ENCODE data around the gene GNPTAB. TPM values are rescaled to one million over a fixed set of nuclear protein-coding genes. Genes with fewer than 3 reads are reported as not detected.

Gene GNPTAB
- total RNA-seq, 1 experiment from 2014 or later: 11.6 TPM

GRCh38 chr12:101841069-101841468 is 10.3 kb upstream of the GNPTAB start:
- Histone ChIP-seq H3K9me3 (ENCODE audit: low read length) (no peaks in the 10 kb centered on the region), H3K4me3 (ENCODE audit: low read length) (no peak overlapping the region), H2AFZ (ENCODE audit: low read length) (no peak overlapping the region), H3K9me2 (replicated peaks; ENCODE audit: insufficient read depth, low read length) (no peaks in the 10 kb centered on the region), H3K27me3 (ENCODE audit: low read length) (no peaks in the 10 kb centered on the region), H3K9ac (ENCODE audit: low read length) (no peak overlapping the region), H3K79me2 (ENCODE audit: low read length) (no peaks in the 10 kb centered on the region), H3K27ac (ENCODE audit: low read length) (no peak overlapping the region), H3K4me1 (ENCODE audit: low read length) (no peaks in the 10 kb centered on the region), H4K20me1 (ENCODE audit: insufficient read depth, low read depth, low read length) (no peaks in the 10 kb centered on the region), H3K4me2 (ENCODE audit: low read depth, low read length, poor library complexity, severe bottlenecking) (no peak overlapping the region), H3K36me3 (ENCODE audit: insufficient read depth, low read length) (no peaks in the 10 kb centered on the region)
- no peak for DNase-seq

GRCh38 chr12:101839324-101840283 is 8.8 kb upstream of the GNPTAB start:
- Histone ChIP-seq H2AFZ (ENCODE audit: low read length) (no peak overlapping the region), H3K9ac (ENCODE audit: low read length) (no peak overlapping the region), H3K4me2 (ENCODE audit: low read depth, low read length, poor library complexity, severe bottlenecking) (no peak overlapping the region), H3K27me3 (ENCODE audit: low read length) (no peaks in the 10 kb centered on the region), H3K27ac (ENCODE audit: low read length) (no peak overlapping the region), H3K9me2 (replicated peaks; ENCODE audit: insufficient read depth, low read length) (no peaks in the 10 kb centered on the region), H3K4me1 (ENCODE audit: low read length) (no peaks in the 10 kb centered on the region), H3K36me3 (ENCODE audit: insufficient read depth, low read length) (no peaks in the 10 kb centered on the region), H3K4me3 (ENCODE audit: low read length) (no peak overlapping the region), H3K9me3 (ENCODE audit: low read length) (no peaks in the 10 kb centered on the region), H4K20me1 (ENCODE audit: insufficient read depth, low read depth, low read length) (no peaks in the 10 kb centered on the region), H3K79me2 (ENCODE audit: low read length) (no peaks in the 10 kb centered on the region)
- DNase-seq: peak; percentile 85

GRCh38 chr12:101838628-101839323 is 8.0 kb upstream of the GNPTAB start:
- Histone ChIP-seq H3K4me2 (ENCODE audit: low read depth, low read length, poor library complexity, severe bottlenecking) (no peak overlapping the region), H3K9me3 (ENCODE audit: low read length) (no peaks in the 10 kb centered on the region), H3K9me2 (replicated peaks; ENCODE audit: insufficient read depth, low read length) (no peaks in the 10 kb centered on the region), H3K4me1 (ENCODE audit: low read length) (no peaks in the 10 kb centered on the region), H3K79me2 (ENCODE audit: low read length) (no peaks in the 10 kb centered on the region), H3K36me3 (ENCODE audit: insufficient read depth, low read length) (no peaks in the 10 kb centered on the region), H4K20me1 (ENCODE audit: insufficient read depth, low read depth, low read length) (no peaks in the 10 kb centered on the region), H3K4me3 (ENCODE audit: low read length) (no peak overlapping the region), H2AFZ (ENCODE audit: low read length) (no peak overlapping the region), H3K27ac (ENCODE audit: low read length) (no peak overlapping the region), H3K9ac (ENCODE audit: low read length) (no peak overlapping the region), H3K27me3 (ENCODE audit: low read length) (no peaks in the 10 kb centered on the region)
- no peak for DNase-seq

GRCh38 chr12:101832030-101832429 is 1.3 kb upstream of the GNPTAB start:
- Histone ChIP-seq H2AFZ (ENCODE audit: low read length) (no peak overlapping the region), H4K20me1 (ENCODE audit: insufficient read depth, low read depth, low read length) (no peaks in the 10 kb centered on the region), H3K9ac (ENCODE audit: low read length) (no peak overlapping the region), H3K4me3 (ENCODE audit: low read length) (no peak overlapping the region), H3K27ac (ENCODE audit: low read length) (no peak overlapping the region), H3K9me2 (replicated peaks; ENCODE audit: insufficient read depth, low read length) (no peaks in the 10 kb centered on the region), H3K4me2 (ENCODE audit: low read depth, low read length, poor library complexity, severe bottlenecking) (no peak overlapping the region), H3K9me3 (ENCODE audit: low read length) (no peaks in the 10 kb centered on the region), H3K36me3 (ENCODE audit: insufficient read depth, low read length) (no peaks in the 10 kb centered on the region), H3K4me1 (ENCODE audit: low read length) (peaks cover 16% of the 10 kb centered on the region), H3K79me2 (ENCODE audit: low read length) (no peaks in the 10 kb centered on the region), H3K27me3 (ENCODE audit: low read length) (no peaks in the 10 kb centered on the region)
- no peak for DNase-seq

- H3K4me1 ChIP-seq (ENCODE audit: low read length): peaks cover 16% of the 10 kb centered on the region
- peak overlapping the region; percentile 86; the same call in 1 of the 2 replicates for H2AFZ ChIP-seq (ENCODE audit: low read length)
- H4K20me1 ChIP-seq (ENCODE audit: insufficient read depth, low read depth, low read length): peaks cover 4% of the 10 kb centered on the region; the same call in 1 of the 2 replicates
- H3K79me2 ChIP-seq (ENCODE audit: low read length): no peaks in the 10 kb centered on the region
- H3K9me2 ChIP-seq (replicated peaks; ENCODE audit: insufficient read depth, low read length): no peaks in the 10 kb centered on the region
- no peaks in the 10 kb centered on the region for H3K9me3 ChIP-seq (ENCODE audit: low read length)
- H3K9ac ChIP-seq (ENCODE audit: low read length): peak overlapping the region; percentile 77
- peak overlapping the region; percentile 84 for H3K4me2 ChIP-seq (ENCODE audit: low read depth, low read length, poor library complexity, severe bottlenecking)
- no peak overlapping the region for H3K27ac ChIP-seq (ENCODE audit: low read length)
- DNase-seq: no peak
- H3K27me3 ChIP-seq (ENCODE audit: low read length): no peaks in the 10 kb centered on the region
- H3K4me3 ChIP-seq (ENCODE audit: low read length): peak overlapping the region; percentile 83
- no peaks in the 10 kb centered on the region for H3K36me3 ChIP-seq (ENCODE audit: insufficient read depth, low read length)
Measured at GRCh38 chr12:101829639-101830366, 956 bp downstream of the GNPTAB start.

GRCh38 chr12:101828463-101829196 is 2.1 kb downstream of the GNPTAB start:
- H3K4me2 ChIP-seq (ENCODE audit: low read depth, low read length, poor library complexity, severe bottlenecking): no peak overlapping the region
- DNase-seq: no peak
- H3K4me1 ChIP-seq (ENCODE audit: low read length): peaks cover 19% of the 10 kb centered on the region

GRCh38 chr12:101826766-101827368 is 3.9 kb downstream of the GNPTAB start:
- Histone ChIP-seq H3K27me3 (ENCODE audit: low read length) (no peaks in the 10 kb centered on the region), H3K4me2 (ENCODE audit: low read depth, low read length, poor library complexity, severe bottlenecking) (no peak overlapping the region), H4K20me1 (ENCODE audit: insufficient read depth, low read depth, low read length) (peaks cover 14% of the 10 kb centered on the region; the same call in 1 of the 2 replicates), H3K4me3 (ENCODE audit: low read length) (no peak overlapping the region), H3K9me3 (ENCODE audit: low read length) (no peaks in the 10 kb centered on the region), H3K9me2 (replicated peaks; ENCODE audit: insufficient read depth, low read length) (no peaks in the 10 kb centered on the region), H3K36me3 (ENCODE audit: insufficient read depth, low read length) (no peaks in the 10 kb centered on the region), H3K79me2 (ENCODE audit: low read length) (no peaks in the 10 kb centered on the region), H3K27ac (ENCODE audit: low read length) (no peak overlapping the region), H3K4me1 (ENCODE audit: low read length) (peaks cover 19% of the 10 kb centered on the region), H3K9ac (ENCODE audit: low read length) (no peak overlapping the region), H2AFZ (ENCODE audit: low read length) (no peak overlapping the region)
- DNase-seq: no peak

More at GRCh38 chr12:101828463-101829196, 2.1 kb downstream of the GNPTAB start:
- Histone ChIP-seq H3K79me2 (ENCODE audit: low read length) (no peaks in the 10 kb centered on the region), H3K4me3 (ENCODE audit: low read length) (no peak overlapping the region), H3K9ac (ENCODE audit: low read length) (no peak overlapping the region), H4K20me1 (ENCODE audit: insufficient read depth, low read depth, low read length) (peaks cover 8% of the 10 kb centered on the region; the same call in 1 of the 2 replicates), H2AFZ (ENCODE audit: low read length) (no peak overlapping the region), H3K9me3 (ENCODE audit: low read length) (no peaks in the 10 kb centered on the region), H3K27ac (ENCODE audit: low read length) (no peak overlapping the region), H3K9me2 (replicated peaks; ENCODE audit: insufficient read depth, low read length) (no peaks in the 10 kb centered on the region), H3K36me3 (ENCODE audit: insufficient read depth, low read length) (no peaks in the 10 kb centered on the region), H3K27me3 (ENCODE audit: low read length) (no peaks in the 10 kb centered on the region)
